Upper lobe of right lung (tissue), 1 donor: ENCODE measurements around the gene PGM2L1. TPM values are rescaled to one million over a fixed set of nuclear protein-coding genes. Genes with fewer than 3 reads are reported as not detected.

Experiments used
- ATAC-seq: fragments of 200-7000 bp; cut with Tn5 transposase; one replicate; pipeline ENCODE4 v1.9.1; 2020; ENCODE audit warnings: mild to moderate bottlenecking, moderate library complexity
- DNase-seq: peaks from one replicate; pipeline ENCODE4 v3.0.0-alpha.2; 2020
- H3K27ac ChIP-seq: fragments of 200-600 bp; one replicate; pipeline ENCODE4 v1.8.0; 2022
- H3K27me3 ChIP-seq: fragments of 200-600 bp; one replicate; pipeline ENCODE4 v1.8.0; 2022; ENCODE audit warnings: mild to moderate bottlenecking
- H3K36me3 ChIP-seq: fragments of 200-600 bp; one replicate; pipeline ENCODE4 v1.8.0; 2022
- H3K4me1 ChIP-seq: fragments of 200-600 bp; one replicate; pipeline ENCODE4 v1.8.0; 2022
- H3K4me3 ChIP-seq: fragments of 200-600 bp; one replicate; pipeline ENCODE4 v1.8.0; 2022; ENCODE audit warnings: mild to moderate bottlenecking
- H3K9me3 ChIP-seq: fragments of 200-600 bp; one replicate; pipeline ENCODE4 v1.8.0; 2022
- intact Hi-C: fragments of 100-400 bp; cut with DNase I; formaldehyde crosslinking; loops from one replicate; pipeline ENCODE4 v1.11.0; 2022
- total RNA-seq: library from RNA; stranded (reverse); fragmentation: NEBNext Ultra II Directional; extraction: Animal tissue kit (Norgen Biotek cat#: 25700); gene quantifications from one replicate; pipeline ENCODE4 v1.2.1, GENCODE V29; 2021
- TF ChIP-seq, protein P1 (sequence below): fragments of 200-600 bp; IDR thresholded peaks from one replicate; pipeline ENCODE4 v1.8.0; 2022; ENCODE audit warnings: antibody characterized with exemption
- donor health status: DM: no; HTN: yes; CAD: no; lungs with severe emphysema.

PGM2L1 gene
- total RNA-seq, 1 donor from 2014 or later: 5.1 TPM

DNA sequence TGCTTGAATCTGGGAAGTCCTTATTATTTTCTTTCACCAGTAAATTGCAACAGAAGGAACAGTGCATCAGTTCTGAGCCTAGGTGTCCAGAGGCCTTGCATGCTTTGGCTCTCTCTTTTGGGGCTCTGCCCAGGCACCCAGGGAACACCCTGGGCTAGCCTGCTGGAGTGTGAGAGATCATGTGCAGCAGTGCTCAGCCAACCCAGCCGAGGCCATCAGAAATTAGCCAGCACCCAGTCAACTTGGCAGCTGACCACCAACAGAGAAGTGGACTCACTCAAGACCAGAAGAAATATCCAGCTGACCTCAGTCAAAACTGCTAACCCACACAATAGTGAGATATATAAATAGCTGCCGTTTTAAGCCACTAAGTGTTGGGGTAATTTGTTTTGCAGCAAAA, 75.6 kb downstream of the PGM2L1 start:
- Histone ChIP-seq H3K4me3 (no peak overlapping the region), H3K27ac (no peak overlapping the region), H3K36me3 (no peaks in the 10 kb centered on the region), H3K4me1 (peaks cover 28% of the 10 kb centered on the region), H3K9me3 (no peaks in the 10 kb centered on the region), H3K27me3 (no peaks in the 10 kb centered on the region)
- DNase-seq (no peak), ATAC-seq (peak; percentile 42)
- intact Hi-C loops: no loop called here
- TF ChIP-seq, protein P1, sequence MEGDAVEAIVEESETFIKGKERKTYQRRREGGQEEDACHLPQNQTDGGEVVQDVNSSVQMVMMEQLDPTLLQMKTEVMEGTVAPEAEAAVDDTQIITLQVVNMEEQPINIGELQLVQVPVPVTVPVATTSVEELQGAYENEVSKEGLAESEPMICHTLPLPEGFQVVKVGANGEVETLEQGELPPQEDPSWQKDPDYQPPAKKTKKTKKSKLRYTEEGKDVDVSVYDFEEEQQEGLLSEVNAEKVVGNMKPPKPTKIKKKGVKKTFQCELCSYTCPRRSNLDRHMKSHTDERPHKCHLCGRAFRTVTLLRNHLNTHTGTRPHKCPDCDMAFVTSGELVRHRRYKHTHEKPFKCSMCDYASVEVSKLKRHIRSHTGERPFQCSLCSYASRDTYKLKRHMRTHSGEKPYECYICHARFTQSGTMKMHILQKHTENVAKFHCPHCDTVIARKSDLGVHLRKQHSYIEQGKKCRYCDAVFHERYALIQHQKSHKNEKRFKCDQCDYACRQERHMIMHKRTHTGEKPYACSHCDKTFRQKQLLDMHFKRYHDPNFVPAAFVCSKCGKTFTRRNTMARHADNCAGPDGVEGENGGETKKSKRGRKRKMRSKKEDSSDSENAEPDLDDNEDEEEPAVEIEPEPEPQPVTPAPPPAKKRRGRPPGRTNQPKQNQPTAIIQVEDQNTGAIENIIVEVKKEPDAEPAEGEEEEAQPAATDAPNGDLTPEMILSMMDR: no peak

DNA sequence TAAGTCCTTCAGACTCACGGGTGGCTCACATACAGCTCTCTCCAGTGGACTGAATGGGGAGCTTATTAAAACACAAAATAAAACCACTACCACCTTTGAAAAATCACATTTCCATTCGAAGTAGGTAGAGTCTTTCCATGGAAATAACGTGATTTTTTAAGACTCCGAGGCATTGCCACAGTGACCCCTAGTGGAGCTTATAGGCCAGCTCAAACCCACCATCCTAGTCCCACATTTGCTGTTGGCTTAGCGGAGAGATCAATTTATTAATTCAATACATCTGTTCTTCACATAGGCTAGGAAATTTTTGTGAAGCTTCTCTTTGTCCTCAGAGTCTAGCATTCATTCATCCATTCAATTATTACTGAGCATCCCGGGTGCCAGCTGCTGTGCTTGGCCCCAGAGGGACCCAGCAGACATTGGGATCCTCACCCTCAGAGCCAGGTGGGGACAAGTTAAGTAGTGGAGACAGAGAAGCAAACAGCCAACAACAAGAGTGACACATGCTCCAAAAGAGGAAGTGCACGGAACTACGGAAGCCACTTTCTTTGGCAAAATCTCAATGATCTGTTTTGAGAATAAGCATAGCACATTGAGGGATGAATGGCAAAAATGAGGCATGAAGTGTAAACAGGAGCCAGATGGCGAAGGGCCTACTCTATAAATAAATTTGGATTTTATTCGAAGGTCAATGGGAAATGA, 76.6 kb downstream of the PGM2L1 start:
- no peaks in the 10 kb centered on the region for H3K27me3 ChIP-seq
- H3K4me3 ChIP-seq: no peak overlapping the region
- ATAC-seq: peak; percentile 57
- TF ChIP-seq, protein P1: peak; percentile 58
- peaks cover 27% of the 10 kb centered on the region for H3K4me1 ChIP-seq
- H3K9me3 ChIP-seq: peaks cover 5% of the 10 kb centered on the region
- no peak overlapping the region for H3K27ac ChIP-seq
- intact Hi-C loops: no loop called here
- DNase-seq: no peak
- H3K36me3 ChIP-seq: no peaks in the 10 kb centered on the region

DNA sequence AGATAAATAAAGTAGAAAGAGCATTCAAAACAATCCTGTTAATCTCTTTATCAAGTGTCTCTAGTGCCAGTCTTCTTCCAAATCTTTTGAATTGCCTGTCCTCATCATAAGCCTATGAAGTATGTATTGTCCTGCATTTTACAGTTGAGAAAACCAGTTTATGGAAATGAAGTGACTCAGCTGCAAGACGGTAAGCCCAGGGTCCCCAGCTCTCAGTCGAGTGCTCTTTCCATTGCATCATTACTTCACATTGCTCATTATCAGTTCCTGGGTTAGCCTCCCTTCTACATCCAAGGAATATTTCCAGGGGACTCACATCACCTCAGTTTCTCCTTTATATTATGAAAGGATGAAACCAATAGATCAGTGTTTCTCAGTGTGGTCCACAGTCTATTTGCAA, 77.7 kb downstream of the PGM2L1 start:
- TF ChIP-seq, protein P1: no peak

DNA sequence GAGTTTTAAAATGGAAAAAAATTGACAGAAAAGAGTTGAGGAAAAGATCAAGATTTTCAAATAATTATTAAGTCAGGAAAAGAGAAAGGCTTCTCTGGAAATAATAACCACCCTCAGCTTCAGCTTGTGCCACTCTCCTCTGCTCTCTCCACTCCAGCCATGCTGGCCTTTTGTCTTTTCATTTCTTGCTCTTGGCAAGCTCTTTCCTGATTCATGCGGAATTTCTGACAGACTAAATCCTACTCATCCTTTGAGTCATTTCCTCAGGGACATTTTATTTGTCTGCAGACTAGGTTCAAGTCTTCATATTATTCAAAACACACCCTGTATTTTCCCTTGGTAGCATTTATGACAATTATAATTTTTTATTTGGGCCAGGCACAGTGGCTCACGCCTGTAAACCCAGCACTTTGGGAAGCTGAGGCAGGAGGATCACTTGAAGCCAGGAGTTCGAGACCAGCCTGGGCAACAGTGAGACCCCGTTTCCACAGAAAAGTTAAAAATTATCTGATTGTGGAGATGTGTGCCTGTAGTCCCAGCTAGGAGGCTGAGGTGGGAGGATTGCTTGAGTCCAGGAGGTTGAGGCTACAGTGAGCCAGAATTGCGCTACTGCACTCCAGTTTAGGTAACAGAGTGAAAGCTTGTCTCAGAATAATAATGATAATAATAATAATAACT, 79.0 kb downstream of the PGM2L1 start:
- intact Hi-C loops: no loop called here
- no peak for ATAC-seq
- no peak overlapping the region for H3K27ac ChIP-seq

More for the DNA sequence above, 77.7 kb downstream of the PGM2L1 start:
- H3K27ac ChIP-seq: no peak overlapping the region
- H3K4me1 ChIP-seq: peaks cover 16% of the 10 kb centered on the region
- no peaks in the 10 kb centered on the region for H3K27me3 ChIP-seq
- intact Hi-C loops: no loop called here
- H3K36me3 ChIP-seq: no peaks in the 10 kb centered on the region
- DNase-seq: no peak
- H3K9me3 ChIP-seq: peaks cover 11% of the 10 kb centered on the region
- no peak overlapping the region for H3K4me3 ChIP-seq
- ATAC-seq: no peak

DNA sequence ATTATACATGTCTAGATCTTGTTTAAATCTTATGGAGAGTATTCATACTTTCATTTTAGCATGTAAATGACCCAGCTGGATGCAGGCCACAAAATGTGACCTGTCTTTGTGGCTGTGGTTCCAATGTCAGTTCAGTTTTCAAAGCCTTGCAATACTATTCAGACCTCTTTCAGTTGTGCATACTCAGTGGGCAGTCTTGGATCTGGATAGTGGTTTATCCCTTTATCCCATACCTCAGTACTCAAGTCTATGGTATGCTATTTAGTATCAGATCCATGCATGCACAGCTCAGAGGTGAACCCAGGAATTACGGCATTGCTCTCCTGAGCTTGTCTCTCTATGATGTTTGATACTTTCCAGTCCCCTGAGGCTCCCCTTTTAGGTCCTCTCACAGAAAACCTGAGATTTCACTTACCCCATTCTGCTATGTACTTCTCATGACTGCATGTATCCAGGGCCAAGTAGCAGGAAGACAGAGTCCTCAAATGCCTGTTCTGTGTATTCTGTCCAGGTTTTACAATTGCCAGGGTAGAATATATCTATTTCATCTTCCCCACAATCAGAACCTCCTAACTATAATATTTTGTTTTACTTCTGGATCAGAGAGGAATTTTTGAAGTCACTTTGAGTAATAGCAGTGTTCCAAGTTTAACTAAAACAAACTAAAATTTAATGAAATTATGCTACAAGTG, 79.8 kb downstream of the PGM2L1 start:
- peaks cover 10% of the 10 kb centered on the region for H3K4me1 ChIP-seq
- H3K4me3 ChIP-seq: no peak overlapping the region
- no peak overlapping the region for H3K27ac ChIP-seq
- DNase-seq (no peak), ATAC-seq (no peak)
- H3K27me3 ChIP-seq: no peaks in the 10 kb centered on the region
- TF ChIP-seq, protein P1: no peak
- H3K9me3 ChIP-seq: peaks cover 11% of the 10 kb centered on the region
- H3K36me3 ChIP-seq: no peaks in the 10 kb centered on the region
- intact Hi-C loops: no loop called here

More for the DNA sequence above, 79.0 kb downstream of the PGM2L1 start:
- peaks cover 11% of the 10 kb centered on the region for H3K9me3 ChIP-seq
- H3K4me1 ChIP-seq: peaks cover 10% of the 10 kb centered on the region
- TF ChIP-seq, protein P1: no peak
- no peak for DNase-seq
- H3K36me3 ChIP-seq: no peaks in the 10 kb centered on the region
- no peaks in the 10 kb centered on the region for H3K27me3 ChIP-seq
- no peak overlapping the region for H3K4me3 ChIP-seq
